HCT116 (cell line): ENCODE results near the gene PPIL4. TPM values are rescaled to one million over a fixed set of nuclear protein-coding genes. Genes with fewer than 3 reads are reported as not detected.

ENCODE experiments used
- ATAC-seq: fragments of 200-7000 bp; cut with Tn5 transposase; 2 replicates; pipeline ENCODE4 v1.9.1; 2020; ENCODE audit warnings: mild to moderate bottlenecking, moderate library complexity
- BruUV-seq: library from RNA; stranded (reverse); fragments of 400-500 nt; replicated peaks from 2 replicates; lab custom pipeline; 2021; lab: Mats Ljungman, UMichigan
- CTCF ChIA-PET: fragments of 300-600 bp; sonication (Branson Sonifier 250); formaldehyde crosslinking; loops from one replicate; lab custom pipeline; 2021; ENCODE audit warnings: antibody characterized with exemption; lab: Charles Lee
- POLR2A ChIA-PET: fragments of 300-600, 350-600 bp; sonication (Branson Sonifier 250); formaldehyde crosslinking; loops from one replicate; lab custom pipeline; 2021; ENCODE audit warnings: antibody characterized with exemption; lab: Charles Lee
- RAD21 ChIA-PET, 2 experiments: fragments of 300-600 bp; sonication (Branson Sonifier 250); formaldehyde crosslinking; loops; one replicate each; lab custom pipeline; 2023; ENCODE audit warnings: low total read pairs in 2 of 2; ENCODE audit not compliant: uncharacterized antibody in 2 of 2, unreplicated experiment in 2 of 2, low non-redundant PET in 1 of 2; lab: Charles Lee
- DNase-seq: peaks from one replicate; pipeline ENCODE4 v3.0.0-alpha.2; 2010; ENCODE audit warnings: low read depth, low spot score
- H2AFZ ChIP-seq: fragments of 200-600 bp; shearing (Covaris generic), sonication (generic); 2 replicates; pipeline ENCODE4 v1.6.1; 2017; ENCODE audit warnings: low read depth, mixed run types, mixed read lengths, antibody characterized with exemption, low read length; ENCODE audit not compliant: poor library complexity, severe bottlenecking
- H3K27ac ChIP-seq: 2 replicates; pipeline ENCODE4 v1.5.1; 2012; ENCODE audit warnings: low read depth, low read length
- H3K27me3 ChIP-seq: fragments of 200-600 bp; sonication (generic); 2 replicates; pipeline ENCODE4 v1.6.1; 2016; ENCODE audit warnings: mixed run types, low read length, mixed read lengths; ENCODE audit not compliant: insufficient read depth
- H3K36me3 ChIP-seq, 2 experiments: fragments of 200-500 bp in 1 of 2; fragments of 200-600 bp in 1 of 2; sonication (Bioruptor generic) in 1 of 2; sonication (generic) in 1 of 2; 2 replicates each; pipeline versions ENCODE4 v1.5.1 to v1.6.1; 2014 to 2016; ENCODE audit warnings: low read length in 2 of 2, inconsistent platforms in 1 of 2, mixed read lengths in 1 of 2, mixed run types in 1 of 2; ENCODE audit not compliant: insufficient read depth in 2 of 2, control insufficient read depth in 1 of 2
- H3K4me1 ChIP-seq, 2 experiments: fragments of 200-600 bp in 1 of 2; sonication (generic) in 1 of 2; 2 replicates each; pipeline versions ENCODE4 v1.5.1 to v1.6.1; 2012 to 2017; ENCODE audit warnings: low read length in 2 of 2, inconsistent platforms in 1 of 2, mild to moderate bottlenecking in 1 of 2, mixed read lengths in 1 of 2, mixed run types in 1 of 2, moderate library complexity in 1 of 2; ENCODE audit not compliant: insufficient read depth in 2 of 2, control insufficient read depth in 1 of 2
- H3K4me2 ChIP-seq: fragments of 200-600 bp; sonication (generic); 2 replicates; pipeline ENCODE4 v1.6.1; 2017; ENCODE audit warnings: mixed run types, low read length, mixed read lengths
- H3K4me3 ChIP-seq, 2 experiments: fragments of 200-600 bp in 1 of 2; sonication (generic) in 1 of 2; replicated peaks in 1 of 2; 2 replicates each; pipeline ENCODE4 v1.5.1; 2011 to 2016; ENCODE audit warnings: low read length in 2 of 2, control low read depth in 1 of 2, low read depth in 1 of 2, mild to moderate bottlenecking in 1 of 2, mixed read lengths in 1 of 2, mixed run types in 1 of 2
- H3K79me2 ChIP-seq: fragments of 200-600 bp; sonication (generic); 2 replicates; pipeline ENCODE4 v1.6.1; 2017; ENCODE audit warnings: mild to moderate bottlenecking, mixed run types, low read length, moderate library complexity, mixed read lengths; ENCODE audit not compliant: insufficient read depth
- H3K9ac ChIP-seq: fragments of 200-600 bp; sonication (generic); 2 replicates; pipeline ENCODE4 v1.6.1; 2016; ENCODE audit warnings: low read length, mixed read lengths
- H3K9me2 ChIP-seq: fragments of 200-600 bp; sonication (generic), shearing (Covaris generic); 2 replicates; pipeline ENCODE4 v1.6.1; 2017; ENCODE audit warnings: mixed run types, mild to moderate bottlenecking, moderate library complexity; ENCODE audit not compliant: insufficient read depth
- H3K9me3 ChIP-seq, 2 experiments: fragments of 200-500 bp in 1 of 2; fragments of 200-600 bp in 1 of 2; sonication (Bioruptor generic) in 1 of 2; sonication (generic) in 1 of 2; 2 replicates each; pipeline ENCODE4 v1.6.1; 2014 to 2017; ENCODE audit warnings: low read length in 2 of 2, mixed read lengths in 2 of 2, inconsistent platforms in 1 of 2, low read depth in 1 of 2, mild to moderate bottlenecking in 1 of 2, mixed run types in 1 of 2, moderate library complexity in 1 of 2; ENCODE audit not compliant: control insufficient read depth in 1 of 2, insufficient read depth in 1 of 2
- H4K20me1 ChIP-seq: fragments of 200-600 bp; sonication (generic), shearing (Covaris generic); 2 replicates; pipeline ENCODE4 v1.6.1; 2017; ENCODE audit warnings: mixed run types, mild to moderate bottlenecking, moderate library complexity; ENCODE audit not compliant: insufficient read depth
- ATF3 ChIP-seq: IDR thresholded peaks from 2 replicates; pipeline ENCODE4 v1.6.1; 2012
- CBX3 ChIP-seq: IDR thresholded peaks from 2 replicates; pipeline ENCODE4 v1.6.1; 2012; ENCODE audit warnings: low read depth
- CEBPB ChIP-seq: IDR thresholded peaks from 2 replicates; pipeline ENCODE4 v1.6.1; 2012; ENCODE audit warnings: low read depth
- CTCF ChIP-seq, 3 experiments: fragments of 200-600 bp in 1 of 3; sonication (generic) in 1 of 3; IDR thresholded peaks in 2 of 3; conservative IDR thresholded peaks in 1 of 3; 2 replicates each; pipeline ENCODE4 v1.5.1; 2012 to 2017; ENCODE audit warnings: low read depth in 2 of 3, low read length in 2 of 3, antibody characterized with exemption in 1 of 3, borderline replicate concordance in 1 of 3, control low read depth in 1 of 3, mild to moderate bottlenecking in 1 of 3, mixed read lengths in 1 of 3, mixed run types in 1 of 3, moderate library complexity in 1 of 3; ENCODE audit not compliant: insufficient read depth in 1 of 3
- EZH2 ChIP-seq: fragments of 200-600 bp; sonication (generic); IDR thresholded peaks from 2 replicates; pipeline ENCODE4 v1.6.1; 2017; ENCODE audit warnings: antibody characterized with exemption, mixed run types
- EZH2phosphoT487 ChIP-seq: fragments of 200-600 bp; IDR thresholded peaks from 2 replicates; pipeline ENCODE4 v1.6.1; 2018; ENCODE audit warnings: antibody characterized with exemption, borderline replicate concordance
- FOSL1 ChIP-seq: IDR thresholded peaks from 2 replicates; pipeline ENCODE4 v1.6.1; 2012; ENCODE audit warnings: low read depth
- REST ChIP-seq: IDR thresholded peaks from 2 replicates; pipeline ENCODE4 v1.6.1; 2012; ENCODE audit warnings: low read depth
- SIN3A ChIP-seq: IDR thresholded peaks from 2 replicates; pipeline ENCODE4 v1.6.1; 2012; ENCODE audit warnings: low read depth
- TCF7L2 ChIP-seq: IDR thresholded peaks from 2 replicates; pipeline ENCODE4 v1.7.0; 2011; ENCODE audit warnings: borderline replicate concordance, inconsistent platforms; ENCODE audit not compliant: insufficient read depth, insufficient read length; ENCODE audit errors: extremely low read depth
- ZBTB33 ChIP-seq: IDR thresholded peaks from 2 replicates; pipeline ENCODE4 v1.6.1; 2011; ENCODE audit warnings: mild to moderate bottlenecking, low read length, moderate library complexity; ENCODE audit not compliant: insufficient replicate concordance; ENCODE audit errors: extremely low read depth
- ZFX ChIP-seq: fragments of 450-650 bp; IDR thresholded peaks from 2 replicates; pipeline ENCODE4 v1.6.1; 2017
- intact Hi-C: fragments of 100-400 bp; cut with micrococcal nuclease; formaldehyde crosslinking; loops from 2 replicates; pipeline ENCODE4 v1.10.0; 2022
- total RNA-seq: library from RNA; stranded (reverse); gene quantifications from one replicate; pipeline ENCODE4 v1.2.1, GENCODE V29; 2021; ENCODE audit not compliant: unreplicated experiment

The PPIL4 gene
- total RNA-seq, 1 experiment from 2014 or later = 31.0 TPM

GRCh38 chr6:149503276-149503675 lies 42.6 kb downstream of the PPIL4 start:
- RAD21 ChIA-PET = interaction anchor here in 1 of 2 experiments (0.8 kb wide), 1 partner anchor 421 kb away, joined by 5 read pairs; no protein-coding TSS in a partner anchor
- no peaks in the 10 kb centered on the region for H3K27me3 ChIP-seq
- TF ChIP-seq CEBPB (peak; percentile 27; the same call in 1 of the 2 replicates), FOSL1 (no peak)
- TF ChIP-seq, all 23 proteins: peak for 1
- no TSS peak for BruUV-seq
- CTCF ChIA-PET = interaction anchor here (1.0 kb wide), 1 partner anchor 475 kb away, joined by 3 read pairs; no protein-coding TSS in a partner anchor
- Histone ChIP-seq H2AFZ (no peak overlapping the region), H3K4me1 (no peaks in the 10 kb centered on the region), H3K9me2 (no peaks in the 10 kb centered on the region), H3K36me3 (peaks cover 0 to 6% of the 10 kb centered on the region in 2 experiments; a peak in 2 of 4 replicates), H4K20me1 (no peaks in the 10 kb centered on the region), H3K4me3 (no peak overlapping the region), H3K9ac (no peak overlapping the region), H3K4me2 (no peak overlapping the region), H3K79me2 (0 out of 2 replicates have a peak, but pooled peaks cover under 1% of the 10 kb centered on the region), H3K9me3 (no peaks in the 10 kb centered on the region), H3K27ac (no peak overlapping the region)
- POLR2A ChIA-PET = no interaction called here
- DNase-seq = no peak
- ATAC-seq = no peak
- intact Hi-C loops = no loop called here

GRCh38 chr6:149501768-149502167 lies 44.1 kb downstream of the PPIL4 start:
- H3K27ac ChIP-seq = no peak overlapping the region
- H3K4me3 ChIP-seq = no peak overlapping the region
- H3K9me2 ChIP-seq = no peaks in the 10 kb centered on the region
- no peak overlapping the region for H3K4me2 ChIP-seq
- no peak for DNase-seq
- no peaks in the 10 kb centered on the region for H3K79me2 ChIP-seq
- no peak for ATAC-seq
- ChIA-PET CTCF (no interaction called here), RAD21 (no interaction called here), POLR2A (no interaction called here)
- intact Hi-C loops = no loop called here
- H3K9ac ChIP-seq = no peak overlapping the region
- H3K9me3 ChIP-seq = no peaks in the 10 kb centered on the region
- no peak overlapping the region for H2AFZ ChIP-seq
- peaks cover 0 to 2% of the 10 kb centered on the region in 2 experiments; a peak in 1 of 4 replicates for H3K4me1 ChIP-seq
- H3K27me3 ChIP-seq = no peaks in the 10 kb centered on the region
- no TSS peak for BruUV-seq
- no peaks in the 10 kb centered on the region for H4K20me1 ChIP-seq
- H3K36me3 ChIP-seq = peaks cover 0 to 4% of the 10 kb centered on the region in 2 experiments; a peak in 2 of 4 replicates
- TF ChIP-seq CBX3 = no peak
- no peak for TF ChIP-seq ATF3
- TF ChIP-seq TCF7L2 = no peak
- TF ChIP-seq CTCF (IDR thresholded peaks at IDR 0.05 in 2 of 3, conservative IDR thresholded peaks at IDR 0.05 in 1 of 3; ENCODE audit: borderline replicate concordance in 1 of 3, insufficient read depth in 1 of 3, low read depth in 2 of 3, low read length in 2 of 3) = no peak
- no peak for TF ChIP-seq ZFX
- TF ChIP-seq CEBPB = no peak
- TF ChIP-seq REST = no peak
- TF ChIP-seq EZH2phosphoT487 = no peak
- no peak for TF ChIP-seq EZH2
- no peak for TF ChIP-seq ZBTB33
- TF ChIP-seq SIN3A = no peak
